ENCODE data around the gene PSD. TPM values are rescaled to one million over a fixed set of nuclear protein-coding genes. Genes with fewer than 3 reads are reported as not detected.
A peak's percentile ranks its signal among the peaks of the same experiment; 100 is the strongest.

The PSD gene
- polyA plus RNA-seq (2011; rRNA removed) (1.2 and 1.8 TPM in 2 replicates), polyA minus RNA-seq (2011; rRNA and poly(A)+ RNA removed) (0.81 and 0.98 TPM in 2 replicates)

- Histone ChIP-seq H3K27me3 (ENCODE audit: control insufficient read depth, insufficient read depth, low read length) (peaks cover 11% of the 10 kb centered on the region), H3K4me3 (ENCODE audit: low read depth, low read length) (peak within 1 kb of the TSS; percentile 1; the same call in 1 of the 2 replicates), H3K36me3 (ENCODE audit: control insufficient read depth, insufficient read depth, low read length) (peaks cover 3% of the 10 kb centered on the region)
- ChIA-PET POLR2A (no interaction called here), CTCF (interaction anchor here (3.7 kb wide), 1 partner anchor 15 kb away, joined by 17 read pairs; no protein-coding TSS in a partner anchor)
- no peak for DNase-seq (ENCODE audit: low read depth)
- no peak for TF ChIP-seq CTCF (IDR thresholded peaks at IDR 0.05; ENCODE audit: insufficient read depth, low read depth, low read length)
These were observed at the start of gene PSD for GRCh38 chr10:102418622-102419268. Gene PSD (minus strand): TSS chr10:102418785. CDS start chr10:102417038, 1,747 bp downstream.

- ChIA-PET POLR2A (no interaction called here), CTCF (interaction anchor here (2.3 kb wide), 1 partner anchor 11 kb away, joined by 16 read pairs; no protein-coding TSS in a partner anchor)
- DNase-seq (ENCODE audit: low read depth) = no peak
- Histone ChIP-seq H3K27me3 (ENCODE audit: control insufficient read depth, insufficient read depth, low read length) (no peaks in the 10 kb centered on the region; the same call in 1 of the 2 replicates), H3K4me3 (ENCODE audit: low read depth, low read length) (no peak overlapping the region), H3K36me3 (ENCODE audit: control insufficient read depth, insufficient read depth, low read length) (no peaks in the 10 kb centered on the region; the same call in 1 of the 2 replicates)
- TF ChIP-seq CTCF (IDR thresholded peaks at IDR 0.05; ENCODE audit: insufficient read depth, low read depth, low read length) = no peak
These were observed 49.4 kb upstream of the PSD start for GRCh38 chr10:102467971-102468438.

- H3K4me3 ChIP-seq (ENCODE audit: low read depth, low read length) = no peak overlapping the region
- no peaks in the 10 kb centered on the region; the same call in 1 of the 2 replicates for H3K27me3 ChIP-seq (ENCODE audit: control insufficient read depth, insufficient read depth, low read length)
- DNase-seq (ENCODE audit: low read depth) = no peak
- CTCF ChIA-PET = no interaction called here
- no peaks in the 10 kb centered on the region; the same call in 1 of the 2 replicates for H3K36me3 ChIP-seq (ENCODE audit: control insufficient read depth, insufficient read depth, low read length)
- POLR2A ChIA-PET = interaction anchor here (0.5 kb wide), 1 partner anchor 37 kb away, joined by 3 read pairs; no protein-coding TSS in a partner anchor
- TF ChIP-seq CTCF (IDR thresholded peaks at IDR 0.05; ENCODE audit: insufficient read depth, low read depth, low read length) = no peak
These were observed 48.7 kb upstream of the PSD start for GRCh38 chr10:102467318-102467717.

GRCh38 chr10:102465466-102465865 is 46.9 kb upstream of the PSD start:
- Histone ChIP-seq H3K36me3 (ENCODE audit: control insufficient read depth, insufficient read depth, low read length) (no peaks in the 10 kb centered on the region; the same call in 1 of the 2 replicates), H3K4me3 (ENCODE audit: low read depth, low read length) (no peak overlapping the region), H3K27me3 (ENCODE audit: control insufficient read depth, insufficient read depth, low read length) (no peaks in the 10 kb centered on the region; the same call in 1 of the 2 replicates)
- DNase-seq (ENCODE audit: low read depth) = no peak
- ChIA-PET CTCF (interaction anchor here (0.9 to 1.0 kb wide), 2 partner anchors 43 to 65 kb away, joined by 3 read pairs; no protein-coding TSS in a partner anchor), POLR2A (no interaction called here)
- no peak for TF ChIP-seq CTCF (IDR thresholded peaks at IDR 0.05; ENCODE audit: insufficient read depth, low read depth, low read length)

GRCh38 chr10:102463983-102464382 is 45.4 kb upstream of the PSD start:
- Histone ChIP-seq H3K4me3 (ENCODE audit: low read depth, low read length) (no peak overlapping the region), H3K36me3 (ENCODE audit: control insufficient read depth, insufficient read depth, low read length) (no peaks in the 10 kb centered on the region), H3K27me3 (ENCODE audit: control insufficient read depth, insufficient read depth, low read length) (no peaks in the 10 kb centered on the region; the same call in 1 of the 2 replicates)
- no peak for TF ChIP-seq CTCF (IDR thresholded peaks at IDR 0.05; ENCODE audit: insufficient read depth, low read depth, low read length)
- ChIA-PET POLR2A (no interaction called here), CTCF (interaction anchor here (0.6 to 5.7 kb wide), 3 partner anchors 14 to 70 kb away, joined by 4 to 33 read pairs (median 8); no protein-coding TSS in a partner anchor)
- no peak for DNase-seq (ENCODE audit: low read depth)

All from BJ (cell line).